ENCODE data around the gene PRDX4.
"Not testable (repeated sequence)": the region's sequence is repeated elsewhere in the genome, so short reads cannot be mapped to it uniquely, and the experiment has no call there.

PRDX4 gene

GRCh38 chrX:23667239-23668177 is at the start of gene PRDX4:
TSS of gene PRDX4 (plus strand) at chrX:23667493. CDS start at chrX:23667571, 78 bp downstream.
- peak; percentile 95 for DNase-seq

- no peak for DNase-seq
These were observed 45.5 kb upstream of the PRDX4 start for GRCh38 chrX:23621621-23622265.

- DNase-seq, result no peak
These were observed 43.5 kb upstream of the PRDX4 start for GRCh38 chrX:23623797-23624196.

- DNase-seq, result no peak
These were observed 40.6 kb upstream of the PRDX4 start for GRCh38 chrX:23626651-23627050.

- DNase-seq, result no peak
These were observed 39.2 kb upstream of the PRDX4 start for GRCh38 chrX:23628131-23628530.

GRCh38 chrX:23631136-23631535 is 36.2 kb upstream of the PRDX4 start:
- no peak for DNase-seq

- no peak for DNase-seq
These were observed 33.3 kb upstream of the PRDX4 start for GRCh38 chrX:23633834-23634580.

GRCh38 chrX:23637187-23637586 is 30.1 kb upstream of the PRDX4 start:
- no peak for DNase-seq

- DNase-seq, result no peak
These were observed 24.3 kb upstream of the PRDX4 start for GRCh38 chrX:23643020-23643419.

- no peak for DNase-seq
These were observed 22.5 kb upstream of the PRDX4 start for GRCh38 chrX:23644744-23645143.

- no peak for DNase-seq
These were observed 11.2 kb upstream of the PRDX4 start for GRCh38 chrX:23656091-23656490.

- DNase-seq, result no peak
These were observed 10.6 kb upstream of the PRDX4 start for GRCh38 chrX:23656684-23657083.

GRCh38 chrX:23659339-23659738 is 8.0 kb upstream of the PRDX4 start:
- DNase-seq, result no peak

- not testable (repeated sequence) for DNase-seq
These were observed 7.1 kb upstream of the PRDX4 start for GRCh38 chrX:23660083-23660765.

GRCh38 chrX:23660766-23661132 is 6.5 kb upstream of the PRDX4 start:
- no peak for DNase-seq

GRCh38 chrX:23661671-23662070 is 5.6 kb upstream of the PRDX4 start:
- DNase-seq, result no peak

GRCh38 chrX:23662187-23662586 is 5.1 kb upstream of the PRDX4 start:
- no peak for DNase-seq

- no peak for DNase-seq
These were observed 4.4 kb upstream of the PRDX4 start for GRCh38 chrX:23662853-23663252.

GRCh38 chrX:23664496-23664895 is 2.8 kb upstream of the PRDX4 start:
- no peak for DNase-seq

- DNase-seq, result peak; percentile 19
These were observed 1.0 kb upstream of the PRDX4 start for GRCh38 chrX:23666282-23666681.

GRCh38 chrX:23668335-23668734 is 1.0 kb downstream of the PRDX4 start:
- no peak for DNase-seq

GRCh38 chrX:23670528-23670927 is 3.2 kb downstream of the PRDX4 start:
- no peak for DNase-seq

GRCh38 chrX:23673108-23673507 is 5.8 kb downstream of the PRDX4 start:
- no peak for DNase-seq
